Osteocyte (in vitro differentiated cells): ENCODE measurements around the gene CCDC6. TPM values are rescaled to one million over a fixed set of nuclear protein-coding genes. Genes with fewer than 3 reads are reported as not detected.
"Not testable (repeated sequence)": the region's sequence is repeated elsewhere in the genome, so short reads cannot be mapped to it uniquely, and the experiment has no call there.

Source experiments
- DNase-seq: peaks from one replicate; pipeline ENCODE4 v3.0.0; 2021; ENCODE audit warnings: mixed read lengths; ENCODE audit not compliant: unreplicated experiment; ENCODE audit errors: extremely low spot score
- H3K27ac Mint-ChIP-seq: one replicate; pipeline ENCODE4 v1.8.0; 2021; ENCODE audit warnings: mild to moderate bottlenecking, mixed read lengths; ENCODE audit not compliant: unreplicated experiment
- H3K27me3 Mint-ChIP-seq: one replicate; pipeline ENCODE4 v1.8.0; 2021; ENCODE audit warnings: mixed read lengths; ENCODE audit not compliant: unreplicated experiment
- H3K36me3 Mint-ChIP-seq: one replicate; pipeline ENCODE4 v1.8.0; 2021; ENCODE audit warnings: mixed read lengths; ENCODE audit not compliant: unreplicated experiment
- H3K4me1 Mint-ChIP-seq: one replicate; pipeline ENCODE4 v1.8.0; 2021; ENCODE audit warnings: mixed read lengths; ENCODE audit not compliant: unreplicated experiment
- H3K4me3 Mint-ChIP-seq: one replicate; pipeline ENCODE4 v1.8.0; 2021; ENCODE audit warnings: mild to moderate bottlenecking, moderate library complexity, mixed read lengths; ENCODE audit not compliant: unreplicated experiment
- H3K9me3 Mint-ChIP-seq: one replicate; pipeline ENCODE4 v1.8.0; 2021; ENCODE audit warnings: mixed read lengths; ENCODE audit not compliant: unreplicated experiment
- CTCF ChIP-seq: fragments of 200-600 bp; sonication (generic); IDR thresholded peaks from 2 replicates; pipeline ENCODE4 v1.5.0; 2021; ENCODE audit warnings: antibody characterized with exemption, mild to moderate bottlenecking, moderate library complexity
- long read RNA-seq: library from polyadenylated mRNA; unstranded; transcript quantifications from one replicate; pipeline ENCODE4 v2.0.0, GENCODE V29; 2021
- total RNA-seq: library from RNA; stranded (reverse); gene quantifications from 2 replicates; pipeline ENCODE4 v1.2.1, GENCODE V29; 2021

Gene CCDC6
- 37.6 and 38.0 TPM in 2 replicates for total RNA-seq
- long read RNA-seq, full-length matches to known transcripts: 4 of 40 reads
- long read RNA-seq, partial matches to known transcripts: 3 of 40 reads
- long read RNA-seq, other reads (novel, unspliced or antisense): 33 of 40 reads

GRCh38 chr10:59906417-59907202 lies at the start of gene CCDC6:
Gene CCDC6, minus strand, starts transcription at chr10:59906556. Its CDS starts 132 bp downstream, at chr10:59906424.
- TF ChIP-seq CTCF: peak; percentile 79
- no peaks in the 10 kb centered on the region for H3K9me3 Mint-ChIP-seq
- H3K4me3 Mint-ChIP-seq: peak within 1 kb of the TSS; percentile 95
- H3K4me1 Mint-ChIP-seq: peaks cover 48% of the 10 kb centered on the region
- peak within 1 kb of the TSS; percentile 87 for H3K27ac Mint-ChIP-seq
- peak; percentile 98 for DNase-seq
- H3K27me3 Mint-ChIP-seq: no peaks in the 10 kb centered on the region
- no peaks in the 10 kb centered on the region for H3K36me3 Mint-ChIP-seq

GRCh38 chr10:59954296-59954695 lies 47.9 kb upstream of the CCDC6 start:
- Mint-ChIP-seq H3K36me3 (no peaks in the 10 kb centered on the region), H3K9me3 (no peaks in the 10 kb centered on the region), H3K4me3 (no peak overlapping the region), H3K4me1 (no peaks in the 10 kb centered on the region), H3K27me3 (peaks cover 19% of the 10 kb centered on the region), H3K27ac (no peak overlapping the region)
- DNase-seq: no peak
- no peak for TF ChIP-seq CTCF

GRCh38 chr10:59953711-59954110 lies 47.4 kb upstream of the CCDC6 start:
- not testable (repeated sequence) for H3K36me3 Mint-ChIP-seq, H3K27ac Mint-ChIP-seq, H3K4me3 Mint-ChIP-seq, H3K9me3 Mint-ChIP-seq, H3K4me1 Mint-ChIP-seq, DNase-seq
- H3K27me3 Mint-ChIP-seq: peaks cover 21% of the 10 kb centered on the region

- H3K4me3 Mint-ChIP-seq: no peak overlapping the region
- H3K36me3 Mint-ChIP-seq: no peaks in the 10 kb centered on the region
- H3K27ac Mint-ChIP-seq: no peak overlapping the region
- peaks cover 29% of the 10 kb centered on the region for H3K27me3 Mint-ChIP-seq
- no peaks in the 10 kb centered on the region for H3K4me1 Mint-ChIP-seq
- TF ChIP-seq CTCF: no peak
- no peak for DNase-seq
- H3K9me3 Mint-ChIP-seq: no peaks in the 10 kb centered on the region
Observed at GRCh38 chr10:59950105-59950504, 43.7 kb upstream of the CCDC6 start.

- Mint-ChIP-seq H3K27me3 (peaks cover 31% of the 10 kb centered on the region), H3K36me3 (no peaks in the 10 kb centered on the region), H3K4me3 (no peak overlapping the region), H3K9me3 (no peaks in the 10 kb centered on the region), H3K4me1 (no peaks in the 10 kb centered on the region), H3K27ac (no peak overlapping the region)
- no peak for TF ChIP-seq CTCF
- no peak for DNase-seq
Observed at GRCh38 chr10:59949608-59950007, 43.3 kb upstream of the CCDC6 start.
